HG03060 (cell line): ENCODE measurements around the gene DNAJB5.
"Not testable (repeated sequence)": the region's sequence is repeated elsewhere in the genome, so short reads cannot be mapped to it uniquely, and the experiment has no call there.

ENCODE experiments used
- ATAC-seq: cut with Tn5 transposase; IDR thresholded peaks from one replicate; pipeline ENCODE4 v1.9.1; 2021; ENCODE audit warnings: low read depth, moderate number of reproducible peaks; ENCODE audit not compliant: unreplicated experiment

The DNAJB5 gene

GRCh38 chr9:34989003-34989945 is at the start of gene DNAJB5:
Gene DNAJB5, plus strand, starts transcription at chr9:34989745. Its CDS starts 886 bp downstream, at chr9:34990631.
- peak; percentile 67 for ATAC-seq

- ATAC-seq, result not testable (repeated sequence)
Measured at GRCh38 chr9:34939989-34940388, 49.6 kb upstream of the DNAJB5 start.

- no peak for ATAC-seq
Measured at GRCh38 chr9:34948451-34948850, 41.1 kb upstream of the DNAJB5 start.

- no peak for ATAC-seq
Measured at GRCh38 chr9:34954225-34954624, 35.3 kb upstream of the DNAJB5 start.

- ATAC-seq, result not testable (repeated sequence)
Measured at GRCh38 chr9:34956066-34956465, 33.5 kb upstream of the DNAJB5 start.

- ATAC-seq, result no peak
Measured at GRCh38 chr9:34956648-34957047, 32.9 kb upstream of the DNAJB5 start.

GRCh38 chr9:34957492-34958410 is 31.8 kb upstream of the DNAJB5 start, which contains the start of gene PHF24:
Gene PHF24, plus strand, starts transcription at chr9:34958285. Its CDS starts 13,014 bp downstream, at chr9:34971299.
- ATAC-seq, result no peak

- ATAC-seq, result no peak
Measured at GRCh38 chr9:34958411-34958982, 31.0 kb upstream of the DNAJB5 start.

- no peak for ATAC-seq
Measured at GRCh38 chr9:34959461-34959860, 30.1 kb upstream of the DNAJB5 start.

- ATAC-seq, result no peak
Measured at GRCh38 chr9:34961574-34962490, 27.7 kb upstream of the DNAJB5 start.

GRCh38 chr9:34962546-34962945 is 27.0 kb upstream of the DNAJB5 start:
- no peak for ATAC-seq

- no peak for ATAC-seq
Measured at GRCh38 chr9:34963552-34963951, 26.0 kb upstream of the DNAJB5 start.

- no peak for ATAC-seq
Measured at GRCh38 chr9:34964458-34964857, 25.1 kb upstream of the DNAJB5 start.

- no peak for ATAC-seq
Measured at GRCh38 chr9:34971146-34971811, 18.3 kb upstream of the DNAJB5 start.

GRCh38 chr9:34974664-34975063 is 14.9 kb upstream of the DNAJB5 start:
- no peak for ATAC-seq

GRCh38 chr9:34976441-34976840 is 13.1 kb upstream of the DNAJB5 start:
- ATAC-seq, result no peak

- no peak for ATAC-seq
Measured at GRCh38 chr9:34976992-34977391, 12.6 kb upstream of the DNAJB5 start.

- ATAC-seq, result no peak
Measured at GRCh38 chr9:34980181-34980761, 9.3 kb upstream of the DNAJB5 start.

- no peak for ATAC-seq
Measured at GRCh38 chr9:34982361-34982760, 7.2 kb upstream of the DNAJB5 start.
